GM21360 (cell line): ENCODE results near the gene CPB2.

Source experiments
- ATAC-seq: cut with Tn5 transposase; IDR thresholded peaks from one replicate; pipeline ENCODE4 v1.9.1; 2021; ENCODE audit warnings: mild to moderate bottlenecking, moderate library complexity; ENCODE audit not compliant: unreplicated experiment

CPB2 gene

GRCh38 chr13:46100191-46100815, 4.5 kb downstream of the CPB2 start:
- ATAC-seq: peak; percentile 57

- ATAC-seq: no peak
Observed at GRCh38 chr13:46097663-46098062, 7.2 kb downstream of the CPB2 start.

GRCh38 chr13:46097015-46097414, 7.8 kb downstream of the CPB2 start:
- no peak for ATAC-seq

GRCh38 chr13:46094478-46094877, 10.4 kb downstream of the CPB2 start:
- no peak for ATAC-seq

- ATAC-seq: no peak
Observed at GRCh38 chr13:46088821-46089562, 15.8 kb downstream of the CPB2 start.

- no peak for ATAC-seq
Observed at GRCh38 chr13:46087481-46087880, 17.4 kb downstream of the CPB2 start.

GRCh38 chr13:46086985-46087384, 17.8 kb downstream of the CPB2 start:
- ATAC-seq: no peak

- ATAC-seq: no peak
Observed at GRCh38 chr13:46086421-46086922, 18.4 kb downstream of the CPB2 start.

GRCh38 chr13:46085737-46086136, 19.1 kb downstream of the CPB2 start:
- ATAC-seq: no peak

- no peak for ATAC-seq
Observed at GRCh38 chr13:46082324-46082723, 22.5 kb downstream of the CPB2 start.

- ATAC-seq: no peak
Observed at GRCh38 chr13:46079770-46080169, 25.1 kb downstream of the CPB2 start.

GRCh38 chr13:46077265-46077664, 27.6 kb downstream of the CPB2 start:
- no peak for ATAC-seq

GRCh38 chr13:46076827-46077226, 28.0 kb downstream of the CPB2 start:
- ATAC-seq: no peak

GRCh38 chr13:46075811-46076210, 29.0 kb downstream of the CPB2 start:
- ATAC-seq: no peak

GRCh38 chr13:46071590-46072249, 33.1 kb downstream of the CPB2 start:
- ATAC-seq: peak; percentile 94

GRCh38 chr13:46063292-46063691, 41.5 kb downstream of the CPB2 start:
- ATAC-seq: no peak

- no peak for ATAC-seq
Observed at GRCh38 chr13:46062185-46062584, 42.6 kb downstream of the CPB2 start.

- ATAC-seq: no peak
Observed at GRCh38 chr13:46059405-46059804, 45.4 kb downstream of the CPB2 start.

- ATAC-seq: no peak
Observed at GRCh38 chr13:46058268-46058667, 46.6 kb downstream of the CPB2 start.

- ATAC-seq: no peak
Observed at GRCh38 chr13:46057256-46058015, 47.4 kb downstream of the CPB2 start.
